DMS114 treated with DMSO at 0.1 percent for 48 hours (cell line): ENCODE results near the gene TGFBR1.
"Not testable (repeated sequence)": the region's sequence is repeated elsewhere in the genome, so short reads cannot be mapped to it uniquely, and the experiment has no call there.

Experiments
- DNase-seq: peaks from one replicate; lab custom pipeline; 2025; ENCODE audit not compliant: unreplicated experiment; lab: John Stamatoyannopoulos, UW

The TGFBR1 gene

GRCh38 chr9:99075246-99075912 lies 29.5 kb upstream of the TGFBR1 start:
- no peak for DNase-seq

- DNase-seq = no peak
Observed at GRCh38 chr9:99076030-99076429, 28.9 kb upstream of the TGFBR1 start.

- no peak for DNase-seq
Observed at GRCh38 chr9:99076483-99077171, 28.3 kb upstream of the TGFBR1 start.

- no peak for DNase-seq
Observed at GRCh38 chr9:99078717-99079116, 26.2 kb upstream of the TGFBR1 start.

GRCh38 chr9:99079542-99079941 lies 25.4 kb upstream of the TGFBR1 start:
- no peak for DNase-seq

- no peak for DNase-seq
Observed at GRCh38 chr9:99083051-99083450, 21.9 kb upstream of the TGFBR1 start.

GRCh38 chr9:99085949-99086948 lies 18.7 kb upstream of the TGFBR1 start:
- no peak for DNase-seq

- DNase-seq = no peak
Observed at GRCh38 chr9:99087462-99087861, 17.5 kb upstream of the TGFBR1 start.

- no peak for DNase-seq
Observed at GRCh38 chr9:99090336-99091130, 14.4 kb upstream of the TGFBR1 start.

GRCh38 chr9:99092643-99093491 lies 12.0 kb upstream of the TGFBR1 start:
- DNase-seq = no peak

- no peak for DNase-seq
Observed at GRCh38 chr9:99093492-99093791, 11.5 kb upstream of the TGFBR1 start.

- DNase-seq = no peak
Observed at GRCh38 chr9:99095565-99095964, 9.3 kb upstream of the TGFBR1 start.

- DNase-seq = no peak
Observed at GRCh38 chr9:99096409-99096808, 8.5 kb upstream of the TGFBR1 start.

GRCh38 chr9:99099806-99100585 lies 4.9 kb upstream of the TGFBR1 start:
- DNase-seq = not testable (repeated sequence)

- no peak for DNase-seq
Observed at GRCh38 chr9:99101271-99101670, 3.6 kb upstream of the TGFBR1 start.

GRCh38 chr9:99101812-99102211 lies 3.1 kb upstream of the TGFBR1 start:
- DNase-seq = no peak

GRCh38 chr9:99103054-99103895 lies 1.6 kb upstream of the TGFBR1 start:
- DNase-seq = no peak

- DNase-seq = no peak
Observed at GRCh38 chr9:99103901-99104458, 933 bp upstream of the TGFBR1 start.
